ENCODE measurements around the gene AUTS2.

The AUTS2 gene

GRCh38 chr7:70579397-70580097, 981.3 kb downstream of the AUTS2 start:
- no peaks in the 10 kb centered on the region for H3K36me3 ChIP-seq
- no peak overlapping the region for H3K27ac ChIP-seq
- TF ChIP-seq, protein P1, sequence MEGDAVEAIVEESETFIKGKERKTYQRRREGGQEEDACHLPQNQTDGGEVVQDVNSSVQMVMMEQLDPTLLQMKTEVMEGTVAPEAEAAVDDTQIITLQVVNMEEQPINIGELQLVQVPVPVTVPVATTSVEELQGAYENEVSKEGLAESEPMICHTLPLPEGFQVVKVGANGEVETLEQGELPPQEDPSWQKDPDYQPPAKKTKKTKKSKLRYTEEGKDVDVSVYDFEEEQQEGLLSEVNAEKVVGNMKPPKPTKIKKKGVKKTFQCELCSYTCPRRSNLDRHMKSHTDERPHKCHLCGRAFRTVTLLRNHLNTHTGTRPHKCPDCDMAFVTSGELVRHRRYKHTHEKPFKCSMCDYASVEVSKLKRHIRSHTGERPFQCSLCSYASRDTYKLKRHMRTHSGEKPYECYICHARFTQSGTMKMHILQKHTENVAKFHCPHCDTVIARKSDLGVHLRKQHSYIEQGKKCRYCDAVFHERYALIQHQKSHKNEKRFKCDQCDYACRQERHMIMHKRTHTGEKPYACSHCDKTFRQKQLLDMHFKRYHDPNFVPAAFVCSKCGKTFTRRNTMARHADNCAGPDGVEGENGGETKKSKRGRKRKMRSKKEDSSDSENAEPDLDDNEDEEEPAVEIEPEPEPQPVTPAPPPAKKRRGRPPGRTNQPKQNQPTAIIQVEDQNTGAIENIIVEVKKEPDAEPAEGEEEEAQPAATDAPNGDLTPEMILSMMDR (IDR thresholded peaks at IDR 0.05): no peak
- H3K27me3 ChIP-seq: no peaks in the 10 kb centered on the region
- intact Hi-C loops (cut with DNase I; ENCODE audit: low total_unique reads): no loop called here
- no peak overlapping the region for H3K4me3 ChIP-seq
- no peaks in the 10 kb centered on the region for H3K9me3 ChIP-seq
- no peak for DNase-seq
- peaks cover 0 to 7% (median 1%) of the 10 kb centered on the region in 4 donors for H3K4me1 ChIP-seq

- no peaks in the 10 kb centered on the region for H3K27me3 ChIP-seq
- DNase-seq: no peak
- TF ChIP-seq, protein P1 (IDR thresholded peaks at IDR 0.05): no peak
Observed at GRCh38 chr7:70580161-70580560, 981.9 kb downstream of the AUTS2 start.

GRCh38 chr7:70582927-70583895, 984.9 kb downstream of the AUTS2 start:
- no peaks in the 10 kb centered on the region for H3K9me3 ChIP-seq
- peaks cover 0 to 7% (median 1%) of the 10 kb centered on the region in 4 donors for H3K4me1 ChIP-seq
- no peaks in the 10 kb centered on the region for H3K27me3 ChIP-seq
- no peak for DNase-seq
- no peak overlapping the region for H3K27ac ChIP-seq
- TF ChIP-seq, protein P1 (IDR thresholded peaks at IDR 0.05): no peak
- no peak overlapping the region for H3K4me3 ChIP-seq
- no peaks in the 10 kb centered on the region for H3K36me3 ChIP-seq
- intact Hi-C loops (cut with DNase I; ENCODE audit: low total_unique reads): no loop called here

More at GRCh38 chr7:70580161-70580560, 981.9 kb downstream of the AUTS2 start:
- no peak overlapping the region for H3K4me3 ChIP-seq
- no peak overlapping the region for H3K27ac ChIP-seq
- H3K9me3 ChIP-seq: no peaks in the 10 kb centered on the region
- H3K4me1 ChIP-seq: peaks cover 0 to 7% (median 1%) of the 10 kb centered on the region in 4 donors
- H3K36me3 ChIP-seq: no peaks in the 10 kb centered on the region
- intact Hi-C loops (cut with DNase I; ENCODE audit: low total_unique reads): no loop called here

DNA sequence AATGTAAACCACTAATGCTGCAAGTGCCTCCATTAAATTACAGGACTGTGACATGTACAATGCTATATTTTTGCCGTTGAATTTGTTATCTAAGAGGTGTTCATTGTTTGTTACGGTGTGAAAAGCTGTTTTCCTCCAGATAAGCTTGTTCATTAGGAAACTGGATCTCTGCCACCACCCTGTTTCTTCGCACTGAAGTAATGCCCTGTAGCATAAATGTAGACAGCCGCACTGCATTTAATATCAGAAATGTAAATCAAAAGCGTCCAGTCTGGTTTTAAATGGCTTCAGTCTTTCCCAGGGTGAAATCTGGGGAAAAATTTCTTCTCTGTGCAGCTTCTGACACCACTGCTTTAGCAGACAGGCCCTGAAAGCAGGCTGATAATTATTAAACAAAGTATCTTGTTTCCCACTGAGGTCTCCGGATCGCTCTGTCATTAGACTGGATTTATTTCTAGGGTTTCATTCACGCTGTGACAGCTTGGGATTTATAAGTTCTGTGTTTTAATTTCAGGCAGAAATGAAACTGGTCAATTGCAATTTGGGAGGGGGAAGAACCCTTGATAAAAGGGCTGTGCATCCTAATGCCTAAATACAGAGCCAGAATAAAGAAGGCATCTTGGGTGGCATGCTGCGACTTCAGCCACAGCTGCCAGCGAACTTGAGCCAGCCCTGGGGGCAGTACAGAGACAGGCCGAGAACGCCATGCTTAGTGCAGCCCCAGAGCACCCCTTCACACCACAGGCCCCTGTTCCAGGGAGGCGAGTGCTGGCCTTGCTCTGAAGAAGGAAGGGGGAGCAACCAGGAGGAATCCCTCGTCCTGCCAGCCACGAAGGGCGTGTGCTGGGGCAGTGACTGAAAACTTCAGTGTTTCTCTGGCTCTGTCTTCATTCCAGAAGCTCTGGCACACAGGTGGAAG, 985.9 kb downstream of the AUTS2 start:
- Histone ChIP-seq H3K36me3 (no peaks in the 10 kb centered on the region), H3K9me3 (no peaks in the 10 kb centered on the region), H3K27ac (no peak overlapping the region), H3K4me3 (no peak overlapping the region), H3K27me3 (no peaks in the 10 kb centered on the region), H3K4me1 (peaks cover 0 to 7% (median 1%) of the 10 kb centered on the region in 4 donors)
- TF ChIP-seq, protein P1 (IDR thresholded peaks at IDR 0.05): no peak
- no peak for DNase-seq
- intact Hi-C loops (cut with DNase I; ENCODE audit: low total_unique reads): no loop called here

DNA sequence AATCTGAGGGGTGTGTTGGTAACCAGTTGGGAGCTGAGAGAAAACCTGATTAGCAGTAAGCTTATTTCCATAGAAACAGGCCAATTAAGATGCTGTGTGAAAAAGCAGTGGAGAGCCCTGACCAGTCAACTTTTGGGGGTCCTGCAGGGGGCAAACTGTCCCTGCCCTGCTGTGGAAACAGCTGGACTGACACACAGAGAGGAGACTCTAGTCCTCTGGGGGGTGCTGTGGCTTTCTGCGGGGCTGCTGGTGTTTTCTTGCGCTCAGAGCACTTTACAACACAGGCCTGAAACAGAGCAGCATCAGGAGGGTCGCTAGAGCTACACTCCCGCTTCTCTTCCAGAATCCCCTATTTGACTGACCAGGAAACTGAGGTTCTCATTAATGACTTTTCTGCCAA, 986.8 kb downstream of the AUTS2 start:
- no peak overlapping the region for H3K4me3 ChIP-seq
- no peaks in the 10 kb centered on the region for H3K9me3 ChIP-seq
- no peak for DNase-seq
- H3K4me1 ChIP-seq: peaks cover 0 to 7% (median 1%) of the 10 kb centered on the region in 4 donors
- TF ChIP-seq, protein P1 (IDR thresholded peaks at IDR 0.05): no peak
- no peak overlapping the region for H3K27ac ChIP-seq
- intact Hi-C loops (cut with DNase I; ENCODE audit: low total_unique reads): no loop called here
- H3K36me3 ChIP-seq: no peaks in the 10 kb centered on the region
- no peaks in the 10 kb centered on the region for H3K27me3 ChIP-seq
